ENCODE results near the gene RIGI.

DNA sequence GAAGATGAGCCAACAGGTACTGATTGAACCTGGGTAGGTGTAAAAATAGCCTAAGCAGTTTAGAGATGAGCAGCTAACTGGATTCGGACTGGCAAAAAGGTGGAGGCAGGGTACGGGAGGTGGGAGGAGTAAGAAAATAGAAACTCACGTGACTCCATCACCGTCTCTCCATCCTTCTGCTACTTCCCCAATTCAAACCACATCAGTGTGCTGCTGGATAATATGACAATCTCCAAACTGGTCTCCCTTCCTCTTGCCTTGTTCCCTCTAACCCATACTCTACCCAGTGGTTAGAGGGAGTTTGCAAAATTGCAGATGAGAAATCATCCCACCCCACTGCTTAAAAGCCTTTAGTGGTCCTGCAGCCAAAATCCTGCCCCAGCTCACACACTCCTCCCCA is 42.7 kb downstream of the RIGI start:
- TF ChIP-seq RARB (CRISPR knock-in tag; IDR thresholded peaks at IDR 0.05): no peak
- TF ChIP-seq, protein P1, sequence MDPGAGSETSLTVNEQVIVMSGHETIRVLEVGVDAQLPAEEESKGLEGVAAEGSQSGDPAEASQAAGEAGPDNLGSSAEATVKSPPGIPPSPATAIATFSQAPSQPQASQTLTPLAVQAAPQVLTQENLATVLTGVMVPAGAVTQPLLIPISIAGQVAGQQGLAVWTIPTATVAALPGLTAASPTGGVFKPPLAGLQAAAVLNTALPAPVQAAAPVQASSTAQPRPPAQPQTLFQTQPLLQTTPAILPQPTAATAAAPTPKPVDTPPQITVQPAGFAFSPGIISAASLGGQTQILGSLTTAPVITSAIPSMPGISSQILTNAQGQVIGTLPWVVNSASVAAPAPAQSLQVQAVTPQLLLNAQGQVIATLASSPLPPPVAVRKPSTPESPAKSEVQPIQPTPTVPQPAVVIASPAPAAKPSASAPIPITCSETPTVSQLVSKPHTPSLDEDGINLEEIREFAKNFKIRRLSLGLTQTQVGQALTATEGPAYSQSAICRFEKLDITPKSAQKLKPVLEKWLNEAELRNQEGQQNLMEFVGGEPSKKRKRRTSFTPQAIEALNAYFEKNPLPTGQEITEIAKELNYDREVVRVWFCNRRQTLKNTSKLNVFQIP (CRISPR knock-in tag; IDR thresholded peaks at IDR 0.05; ENCODE audit: borderline replicate concordance, low read depth): no peak
- TF ChIP-seq, protein P2, sequence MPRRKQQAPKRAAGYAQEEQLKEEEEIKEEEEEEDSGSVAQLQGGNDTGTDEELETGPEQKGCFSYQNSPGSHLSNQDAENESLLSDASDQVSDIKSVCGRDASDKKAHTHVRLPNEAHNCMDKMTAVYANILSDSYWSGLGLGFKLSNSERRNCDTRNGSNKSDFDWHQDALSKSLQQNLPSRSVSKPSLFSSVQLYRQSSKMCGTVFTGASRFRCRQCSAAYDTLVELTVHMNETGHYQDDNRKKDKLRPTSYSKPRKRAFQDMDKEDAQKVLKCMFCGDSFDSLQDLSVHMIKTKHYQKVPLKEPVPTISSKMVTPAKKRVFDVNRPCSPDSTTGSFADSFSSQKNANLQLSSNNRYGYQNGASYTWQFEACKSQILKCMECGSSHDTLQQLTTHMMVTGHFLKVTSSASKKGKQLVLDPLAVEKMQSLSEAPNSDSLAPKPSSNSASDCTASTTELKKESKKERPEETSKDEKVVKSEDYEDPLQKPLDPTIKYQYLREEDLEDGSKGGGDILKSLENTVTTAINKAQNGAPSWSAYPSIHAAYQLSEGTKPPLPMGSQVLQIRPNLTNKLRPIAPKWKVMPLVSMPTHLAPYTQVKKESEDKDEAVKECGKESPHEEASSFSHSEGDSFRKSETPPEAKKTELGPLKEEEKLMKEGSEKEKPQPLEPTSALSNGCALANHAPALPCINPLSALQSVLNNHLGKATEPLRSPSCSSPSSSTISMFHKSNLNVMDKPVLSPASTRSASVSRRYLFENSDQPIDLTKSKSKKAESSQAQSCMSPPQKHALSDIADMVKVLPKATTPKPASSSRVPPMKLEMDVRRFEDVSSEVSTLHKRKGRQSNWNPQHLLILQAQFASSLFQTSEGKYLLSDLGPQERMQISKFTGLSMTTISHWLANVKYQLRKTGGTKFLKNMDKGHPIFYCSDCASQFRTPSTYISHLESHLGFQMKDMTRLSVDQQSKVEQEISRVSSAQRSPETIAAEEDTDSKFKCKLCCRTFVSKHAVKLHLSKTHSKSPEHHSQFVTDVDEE (CRISPR knock-in tag; IDR thresholded peaks at IDR 0.05): no peak
- no peak for TF ChIP-seq GLIS3 (CRISPR knock-in tag; IDR thresholded peaks at IDR 0.05)
- TF ChIP-seq, protein P3, sequence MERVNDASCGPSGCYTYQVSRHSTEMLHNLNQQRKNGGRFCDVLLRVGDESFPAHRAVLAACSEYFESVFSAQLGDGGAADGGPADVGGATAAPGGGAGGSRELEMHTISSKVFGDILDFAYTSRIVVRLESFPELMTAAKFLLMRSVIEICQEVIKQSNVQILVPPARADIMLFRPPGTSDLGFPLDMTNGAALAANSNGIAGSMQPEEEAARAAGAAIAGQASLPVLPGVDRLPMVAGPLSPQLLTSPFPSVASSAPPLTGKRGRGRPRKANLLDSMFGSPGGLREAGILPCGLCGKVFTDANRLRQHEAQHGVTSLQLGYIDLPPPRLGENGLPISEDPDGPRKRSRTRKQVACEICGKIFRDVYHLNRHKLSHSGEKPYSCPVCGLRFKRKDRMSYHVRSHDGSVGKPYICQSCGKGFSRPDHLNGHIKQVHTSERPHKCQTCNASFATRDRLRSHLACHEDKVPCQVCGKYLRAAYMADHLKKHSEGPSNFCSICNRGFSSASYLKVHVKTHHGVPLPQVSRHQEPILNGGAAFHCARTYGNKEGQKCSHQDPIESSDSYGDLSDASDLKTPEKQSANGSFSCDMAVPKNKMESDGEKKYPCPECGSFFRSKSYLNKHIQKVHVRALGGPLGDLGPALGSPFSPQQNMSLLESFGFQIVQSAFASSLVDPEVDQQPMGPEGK (CRISPR knock-in tag; IDR thresholded peaks at IDR 0.05; ENCODE audit: borderline replicate concordance): no peak

All from SK-N-SH treated with all-trans-retinoic acid at 6 μM for 48 hours (cell line).